Embryonic facial prominence (tissue), 1 donor: ENCODE data around the gene CEP68.
"Not testable (repeated sequence)": the region's sequence is repeated elsewhere in the genome, so short reads cannot be mapped to it uniquely, and the experiment has no call there.

Source experiments
- DNase-seq: peaks from one replicate; pipeline ENCODE4 v3.0.0-alpha.2; 2016; ENCODE audit errors: extremely low spot score

CEP68 gene

GRCh38 chr2:65129826-65130663 is 73.8 kb downstream of the CEP68 start, which contains the start of gene RAB1A:
RAB1A (minus strand) TSS chr2:65130106; CDS start chr2:65129915, 191 bp downstream.
- DNase-seq, result peak; percentile 99

- DNase-seq, result no peak
Measured at GRCh38 chr2:65130664-65131175, 74.5 kb downstream of the CEP68 start.

- DNase-seq, result not testable (repeated sequence)
Measured at GRCh38 chr2:65132930-65133329, 76.7 kb downstream of the CEP68 start.

GRCh38 chr2:65133626-65134025 is 77.4 kb downstream of the CEP68 start:
- no peak for DNase-seq

GRCh38 chr2:65134158-65134557 is 77.9 kb downstream of the CEP68 start:
- DNase-seq, result no peak

- DNase-seq, result no peak
Measured at GRCh38 chr2:65136253-65136652, 80.0 kb downstream of the CEP68 start.
